GM12865 (cell line): Measurements from ENCODE around the gene ZBTB7B.

Experiments used
- DNase-seq: peaks from one replicate; pipeline ENCODE4 v3.0.0; 2010; ENCODE audit warnings: low read depth
- H3K4me3 ChIP-seq: 2 replicates; pipeline ENCODE4 v1.5.1; 2011; ENCODE audit warnings: mild to moderate bottlenecking, low read depth, low read length, control low read depth
- TF ChIP-seq, protein P1 (sequence below): IDR thresholded peaks from 2 replicates; pipeline ENCODE4 v1.5.1; 2011; ENCODE audit warnings: low read length, control low read depth, low read depth, inconsistent platforms; ENCODE audit not compliant: insufficient read depth; ENCODE audit errors: missing control alignments

The ZBTB7B gene

DNA sequence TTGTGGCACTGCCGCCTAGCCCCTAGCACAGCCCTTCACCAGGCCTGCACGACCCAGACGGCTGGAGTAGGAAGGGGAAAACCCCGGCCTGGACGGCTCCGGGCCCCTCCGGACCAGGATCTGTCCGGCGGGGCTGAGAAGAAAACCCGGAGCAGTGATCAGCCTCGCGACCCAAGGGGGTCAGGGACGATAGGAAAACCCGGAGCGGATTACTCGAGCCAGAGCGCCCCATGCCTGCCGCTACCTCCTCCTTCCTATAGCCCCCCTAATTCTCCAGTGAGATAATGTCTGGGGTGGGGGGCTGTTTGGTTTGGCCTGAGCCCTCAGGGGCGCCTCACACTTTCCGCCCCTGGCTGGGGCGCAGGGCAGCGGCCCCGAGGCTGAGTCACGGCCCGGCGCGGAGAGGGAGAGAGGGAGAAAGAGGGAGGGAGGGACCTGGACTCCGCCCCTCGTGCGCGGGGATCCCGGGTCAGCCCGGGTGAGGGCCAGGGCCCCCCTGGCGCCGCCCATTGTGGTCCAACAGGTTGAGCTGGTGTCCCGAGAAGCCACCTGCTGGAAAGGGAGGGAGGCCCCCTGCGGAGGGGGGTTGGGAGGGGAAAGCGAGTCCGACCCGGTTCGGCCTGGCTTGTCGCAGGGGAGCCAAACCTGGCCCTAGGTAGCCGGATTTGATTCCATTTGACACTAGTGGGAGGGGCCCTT is 1.7 kb upstream of the ZBTB7B start:
- DNase-seq: peak; percentile 95
- TF ChIP-seq, protein P1, sequence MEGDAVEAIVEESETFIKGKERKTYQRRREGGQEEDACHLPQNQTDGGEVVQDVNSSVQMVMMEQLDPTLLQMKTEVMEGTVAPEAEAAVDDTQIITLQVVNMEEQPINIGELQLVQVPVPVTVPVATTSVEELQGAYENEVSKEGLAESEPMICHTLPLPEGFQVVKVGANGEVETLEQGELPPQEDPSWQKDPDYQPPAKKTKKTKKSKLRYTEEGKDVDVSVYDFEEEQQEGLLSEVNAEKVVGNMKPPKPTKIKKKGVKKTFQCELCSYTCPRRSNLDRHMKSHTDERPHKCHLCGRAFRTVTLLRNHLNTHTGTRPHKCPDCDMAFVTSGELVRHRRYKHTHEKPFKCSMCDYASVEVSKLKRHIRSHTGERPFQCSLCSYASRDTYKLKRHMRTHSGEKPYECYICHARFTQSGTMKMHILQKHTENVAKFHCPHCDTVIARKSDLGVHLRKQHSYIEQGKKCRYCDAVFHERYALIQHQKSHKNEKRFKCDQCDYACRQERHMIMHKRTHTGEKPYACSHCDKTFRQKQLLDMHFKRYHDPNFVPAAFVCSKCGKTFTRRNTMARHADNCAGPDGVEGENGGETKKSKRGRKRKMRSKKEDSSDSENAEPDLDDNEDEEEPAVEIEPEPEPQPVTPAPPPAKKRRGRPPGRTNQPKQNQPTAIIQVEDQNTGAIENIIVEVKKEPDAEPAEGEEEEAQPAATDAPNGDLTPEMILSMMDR: peak; percentile 1
- peak overlapping the region; percentile 84 for H3K4me3 ChIP-seq

DNA sequence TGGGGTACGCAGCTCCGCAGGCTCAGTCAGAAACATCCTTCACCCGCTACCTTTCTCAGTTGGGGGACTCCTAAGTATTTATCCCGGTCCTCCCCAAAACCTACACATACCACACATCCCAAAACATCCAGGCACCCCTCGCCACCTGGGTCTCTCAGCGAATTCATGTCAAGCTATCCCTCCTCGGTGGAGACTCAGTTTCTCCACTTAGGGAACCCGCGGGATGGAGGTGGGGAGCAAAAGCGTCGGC is 1.3 kb upstream of the ZBTB7B start:
- peak overlapping the region; percentile 84 for H3K4me3 ChIP-seq
- TF ChIP-seq, protein P1: no peak
- DNase-seq: no peak

DNA sequence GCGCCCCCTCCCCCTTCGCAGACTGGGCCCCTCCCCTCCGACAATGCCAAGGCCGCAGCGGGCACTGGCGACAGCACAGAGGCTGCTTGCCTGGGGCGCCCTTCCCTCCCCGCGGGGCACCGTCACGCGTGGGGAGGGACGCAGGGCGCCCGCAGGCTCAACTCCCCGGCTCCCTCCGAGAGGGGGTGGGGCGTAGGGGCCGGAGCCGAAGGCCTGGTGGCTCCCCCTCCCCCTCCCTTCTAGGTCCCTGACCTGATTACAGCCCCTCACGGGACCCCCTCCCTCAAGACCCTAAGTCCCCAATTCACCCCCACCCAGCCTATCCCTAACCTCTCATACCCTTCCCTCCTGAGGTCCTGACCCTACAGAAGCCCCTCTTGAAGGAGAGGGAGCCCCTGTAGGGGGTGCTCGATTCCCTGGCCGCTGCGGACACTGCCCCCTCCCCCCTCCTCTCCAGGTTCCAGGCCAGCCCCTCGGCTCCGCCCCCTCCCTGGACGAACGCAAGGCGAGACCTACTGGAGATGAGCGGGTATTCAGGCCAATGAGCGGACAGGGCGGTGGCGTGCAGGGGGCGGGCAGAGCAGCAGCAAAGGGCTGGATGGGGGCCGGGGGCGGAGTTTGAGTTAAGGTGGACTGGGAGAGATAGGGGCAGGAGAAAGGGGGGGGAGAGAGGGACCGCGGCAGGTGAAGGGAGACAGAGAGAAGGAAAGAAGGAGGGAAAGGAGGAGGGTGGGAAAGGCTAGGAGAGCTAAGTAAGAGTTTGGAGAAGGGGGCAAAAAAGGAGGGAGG is 733 bp upstream of the ZBTB7B start:
- DNase-seq: peak; percentile 99
- H3K4me3 ChIP-seq: peak overlapping the region; percentile 84
- TF ChIP-seq, protein P1: peak; percentile 47

DNA sequence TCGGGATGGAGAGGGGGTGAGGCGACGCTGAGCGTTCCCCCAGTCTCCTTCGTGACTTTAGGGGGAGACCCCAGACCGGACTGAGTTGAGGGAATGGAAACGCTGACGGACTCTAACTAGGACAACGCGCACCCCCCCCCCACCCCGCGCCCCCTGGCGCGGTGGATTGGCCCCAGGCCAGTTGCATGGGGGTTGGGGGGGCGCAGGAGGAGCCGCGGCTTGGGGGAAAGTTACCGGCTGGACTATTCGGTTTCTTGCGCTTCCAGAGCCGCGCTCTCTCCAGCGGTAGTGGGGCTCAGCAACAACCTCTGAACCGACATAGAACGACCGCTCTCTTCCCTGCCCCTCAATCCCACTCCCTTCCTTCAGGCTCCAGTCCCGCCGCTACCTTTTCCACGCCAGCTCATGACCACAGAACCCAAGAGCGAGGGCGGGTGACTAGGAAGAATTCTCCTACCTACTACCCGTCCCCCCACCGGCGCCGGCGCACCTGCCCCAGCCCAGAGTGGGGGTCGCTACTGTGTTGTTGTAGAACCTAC is 694 bp downstream of the ZBTB7B start:
- TF ChIP-seq, protein P1: no peak
- DNase-seq: no peak
- H3K4me3 ChIP-seq: peak overlapping the region; percentile 72

DNA sequence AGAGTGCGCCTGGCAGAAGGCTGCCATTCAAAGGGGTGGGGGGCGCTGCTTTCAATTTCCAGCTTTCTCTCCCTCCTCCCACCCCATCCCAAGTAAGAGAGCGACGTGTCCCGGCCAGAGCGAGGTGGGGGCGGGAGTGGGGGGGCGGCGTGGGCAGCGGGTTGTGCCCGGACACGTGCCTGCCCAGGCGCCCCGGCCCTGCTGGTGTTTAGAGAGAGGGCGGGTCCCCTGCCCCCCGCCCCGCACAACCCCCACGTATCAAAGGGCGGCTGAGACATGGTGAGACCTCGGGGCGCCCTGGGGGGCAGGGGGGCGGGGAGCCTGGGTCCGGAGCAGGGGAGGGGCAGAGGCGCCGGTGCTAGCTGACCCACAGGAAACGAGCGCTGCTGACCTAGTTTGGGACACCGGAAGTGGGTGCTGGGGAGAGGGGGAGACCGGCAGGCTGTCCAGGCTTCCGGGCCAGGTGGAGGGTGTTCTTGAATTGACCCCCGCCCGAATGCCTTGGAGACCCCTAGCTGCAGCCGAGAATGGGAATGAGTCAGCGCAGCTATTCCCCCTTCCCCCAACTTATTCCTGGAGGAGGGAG is 1.3 kb downstream of the ZBTB7B start:
- peak; percentile 86 for DNase-seq
- peak overlapping the region; percentile 72 for H3K4me3 ChIP-seq
- TF ChIP-seq, protein P1: no peak

DNA sequence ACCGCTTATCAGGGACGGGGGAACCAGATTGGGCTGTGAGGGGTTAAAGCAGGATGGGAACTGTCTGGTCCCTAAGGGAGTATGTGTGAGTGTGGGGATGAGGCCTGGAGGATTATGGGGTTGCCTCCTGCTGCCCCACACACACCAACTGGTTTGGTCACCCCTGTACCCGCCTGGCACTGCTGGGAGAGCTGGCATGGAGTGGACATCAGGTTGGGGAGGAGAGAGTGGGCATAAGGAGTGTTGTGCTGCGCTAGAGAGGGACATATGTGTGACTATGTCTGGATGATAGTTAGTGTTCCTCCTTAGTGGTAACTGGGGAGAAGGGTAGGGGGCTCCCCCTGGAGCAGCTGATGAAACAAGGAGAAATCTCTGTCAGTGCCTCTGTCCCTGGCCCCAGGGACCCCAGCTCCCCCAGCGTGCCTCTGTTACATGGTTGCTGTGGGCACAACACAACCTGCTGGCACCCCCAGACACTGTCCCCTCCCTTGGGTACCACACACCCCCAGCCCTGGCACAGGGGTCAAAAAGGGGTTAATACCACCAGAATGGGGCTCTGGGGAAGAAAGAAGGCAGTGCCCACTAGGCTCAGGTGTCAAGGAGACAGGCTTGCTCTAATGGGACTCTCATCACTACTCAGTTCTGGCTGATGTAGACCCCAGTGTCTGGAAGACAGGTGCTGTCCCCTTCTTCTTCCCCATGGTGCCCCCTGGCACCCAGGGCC is 1.9 kb downstream of the ZBTB7B start:
- TF ChIP-seq, protein P1: no peak
- no peak for DNase-seq

More for the DNA sequence above, 1.9 kb downstream of the ZBTB7B start:
- H3K4me3 ChIP-seq: peak overlapping the region; percentile 72
